GM19397 (cell line): ENCODE data around the gene SLC6A9.

ENCODE experiments used
- ATAC-seq: cut with Tn5 transposase; IDR thresholded peaks from one replicate; pipeline ENCODE4 v1.9.1; 2021; ENCODE audit warnings: mild to moderate bottlenecking, moderate library complexity; ENCODE audit not compliant: unreplicated experiment

Gene SLC6A9

GRCh38 chr1:43973981-43974442 is 57.2 kb downstream of the SLC6A9 start:
- no peak for ATAC-seq

- ATAC-seq, result no peak
Measured at GRCh38 chr1:43971336-43971980, 59.8 kb downstream of the SLC6A9 start.

- ATAC-seq, result no peak
Measured at GRCh38 chr1:43970911-43971310, 60.4 kb downstream of the SLC6A9 start.

GRCh38 chr1:43970502-43970901 is 60.8 kb downstream of the SLC6A9 start:
- no peak for ATAC-seq

- peak; percentile 86 for ATAC-seq
Measured at GRCh38 chr1:43969746-43970466, 61.4 kb downstream of the SLC6A9 start, which contains the start of gene DPH2. Gene DPH2, plus strand, starts transcription at chr1:43970010. Its CDS starts 166 bp downstream, at chr1:43970176.

- ATAC-seq, result peak; percentile 3
Measured at GRCh38 chr1:43969416-43969745, 61.9 kb downstream of the SLC6A9 start.

GRCh38 chr1:43968348-43968948 is 62.8 kb downstream of the SLC6A9 start:
- ATAC-seq, result no peak

- ATAC-seq, result no peak
Measured at GRCh38 chr1:43965316-43965715, 65.9 kb downstream of the SLC6A9 start.

GRCh38 chr1:43963890-43964289 is 67.4 kb downstream of the SLC6A9 start:
- ATAC-seq, result no peak

- no peak for ATAC-seq
Measured at GRCh38 chr1:43963006-43963405, 68.3 kb downstream of the SLC6A9 start.

GRCh38 chr1:43962324-43962723 is 68.9 kb downstream of the SLC6A9 start:
- no peak for ATAC-seq

- no peak for ATAC-seq
Measured at GRCh38 chr1:43961692-43962091, 69.6 kb downstream of the SLC6A9 start.

- ATAC-seq, result no peak
Measured at GRCh38 chr1:43960798-43961197, 70.5 kb downstream of the SLC6A9 start.

- ATAC-seq, result no peak
Measured at GRCh38 chr1:43958351-43959255, 72.7 kb downstream of the SLC6A9 start.

GRCh38 chr1:43957407-43958040 is 73.7 kb downstream of the SLC6A9 start:
- no peak for ATAC-seq

GRCh38 chr1:43956234-43956633 is 75.0 kb downstream of the SLC6A9 start:
- no peak for ATAC-seq

- no peak for ATAC-seq
Measured at GRCh38 chr1:43954036-43954435, 77.2 kb downstream of the SLC6A9 start.

GRCh38 chr1:43953361-43953760 is 77.9 kb downstream of the SLC6A9 start:
- ATAC-seq, result no peak

GRCh38 chr1:43952731-43953346 is 78.4 kb downstream of the SLC6A9 start:
- no peak for ATAC-seq
